Uterus (tissue), 4 donors: ENCODE results near the gene PVR. TPM values are rescaled to one million over a fixed set of nuclear protein-coding genes. Genes with fewer than 3 reads are reported as not detected.

Experiments used
- DNase-seq, 2 donors: peaks; one replicate each; pipeline ENCODE4 v3.0.0-alpha.2; 2019 to 2020
- H3K27ac ChIP-seq, 2 donors: fragments of 200-600 bp; sonication (generic); 1 replicate in 1 of 2; 2 replicates in 1 of 2; pipeline ENCODE4 v1.5.1; 2016 to 2018
- H3K27me3 ChIP-seq, 2 donors: fragments of 200-600 bp; sonication (generic); one replicate each; pipeline ENCODE4 v1.5.1; 2018 to 2019; ENCODE audit warnings: control low read depth in 1 of 2
- H3K36me3 ChIP-seq, 2 donors: fragments of 200-600 bp; sonication (generic); one replicate each; pipeline ENCODE4 v1.5.1; 2019; ENCODE audit warnings: control low read depth in 1 of 2
- H3K4me1 ChIP-seq, 2 donors: fragments of 200-600 bp; sonication (generic); one replicate each; pipeline ENCODE4 v1.5.1; 2018 to 2019; ENCODE audit warnings: control low read depth in 1 of 2
- H3K4me3 ChIP-seq, 2 donors: fragments of 200-600 bp; sonication (generic); 1 replicate in 1 of 2; 2 replicates in 1 of 2; pipeline ENCODE4 v1.5.1; 2018 to 2019; ENCODE audit warnings: mild to moderate bottlenecking in 1 of 2
- H3K9me3 ChIP-seq, 2 donors: fragments of 200-600 bp; sonication (generic); one replicate each; pipeline ENCODE4 v1.5.1; 2019; ENCODE audit warnings: control low read depth in 1 of 2
- CTCF ChIP-seq, 4 experiments: fragments of 200-600 bp in 2 of 4; fragments of 450-650 bp in 2 of 4; sonication (generic) in 2 of 4; IDR thresholded peaks; one replicate each; pipeline ENCODE4 v1.5.1; 2016 to 2019; ENCODE audit warnings: antibody characterized with exemption in 4 of 4, mild to moderate bottlenecking in 2 of 4, moderate library complexity in 1 of 4
- POLR2A ChIP-seq, 2 donors: fragments of 450-650 bp; IDR thresholded peaks; one replicate each; pipeline ENCODE4 v1.6.1; 2016; ENCODE audit warnings: antibody characterized with exemption in 2 of 2, mild to moderate bottlenecking in 1 of 2, moderate library complexity in 1 of 2
- intact Hi-C: fragments of 100-400 bp; cut with DNase I; formaldehyde crosslinking; loops from one replicate; pipeline ENCODE4 v1.15.1; 2023; ENCODE audit warnings: low total_unique reads
- total RNA-seq, 4 donors: library from RNA; depleted of rRNA in 3 of 4; stranded (reverse); fragments of >200 nt in 3 of 4; gene quantifications; one replicate each; pipeline versions ENCODE4 v1.1.0 to v1.2.4, GENCODE V29; 2014 to 2023
- donor health status: DM: yes; HTN: yes; CAD: no.

PVR gene
- total RNA-seq, 4 donors from 2014 or later, result 7.9 to 45.3 (median 28.0) TPM

GRCh38 chr19:44697670-44698034, 53.9 kb downstream of the PVR start:
- DNase-seq, result no peak
- Histone ChIP-seq H3K9me3 (no peaks in the 10 kb centered on the region), H3K27me3 (no peaks in the 10 kb centered on the region), H3K27ac (no peak overlapping the region), H3K4me1 (no peaks in the 10 kb centered on the region), H3K4me3 (no peak overlapping the region), H3K36me3 (no peaks in the 10 kb centered on the region)
- no peak for TF ChIP-seq CTCF (IDR thresholded peaks at IDR 0.05)
- TF ChIP-seq POLR2A (IDR thresholded peaks at IDR 0.05), result no peak
- intact Hi-C loops, result no loop called here

DNA sequence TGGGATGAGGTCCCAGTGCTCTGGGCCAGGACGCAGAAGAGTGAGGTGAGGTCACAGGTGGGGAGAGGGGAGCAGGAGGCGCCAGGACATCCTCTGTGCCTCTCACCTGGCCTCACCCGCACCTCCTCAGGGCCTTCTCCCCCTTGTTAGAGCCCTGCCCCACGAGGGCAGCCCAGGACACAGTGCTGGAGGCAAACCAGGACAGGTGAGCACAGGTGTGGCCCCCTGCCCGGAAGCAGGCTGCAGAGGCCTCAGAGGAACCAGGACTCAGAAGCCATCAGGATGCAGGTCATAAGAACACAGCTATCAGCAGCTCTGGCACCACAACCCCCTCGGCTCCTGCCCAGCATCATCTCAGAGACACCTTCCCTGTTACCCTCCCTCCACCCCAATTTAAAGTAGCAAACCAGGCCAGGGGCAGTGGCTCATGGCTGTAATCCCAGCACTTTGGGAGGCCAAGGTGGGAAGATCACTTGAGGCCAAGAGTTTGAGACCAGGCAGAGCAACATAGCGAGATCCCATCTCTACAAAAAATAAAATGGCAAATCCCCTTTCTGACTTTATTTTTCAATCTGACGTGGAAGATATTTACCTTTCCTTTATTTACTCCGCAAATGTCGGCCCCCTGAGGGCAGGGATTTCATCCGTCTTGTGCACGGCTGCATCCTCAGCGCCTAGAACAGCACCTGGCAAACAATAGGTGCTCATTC, 54.9 kb downstream of the PVR start, which contains the start of gene CEACAM16:
Gene CEACAM16, plus strand, starts transcription at position 660 of the 710 bp plus-strand sequence. CDS start 2,306 bp downstream, outside the sequence.
- H3K4me1 ChIP-seq, result no peaks in the 10 kb centered on the region
- no peak within 1 kb of the TSS for H3K4me3 ChIP-seq
- H3K36me3 ChIP-seq, result no peaks in the 10 kb centered on the region
- no peak for DNase-seq
- no peak for TF ChIP-seq CTCF (IDR thresholded peaks at IDR 0.05)
- no peak for TF ChIP-seq POLR2A (IDR thresholded peaks at IDR 0.05)
- no peaks in the 10 kb centered on the region for H3K9me3 ChIP-seq
- no peak within 1 kb of the TSS for H3K27ac ChIP-seq
- intact Hi-C loops, result no loop called here
- no peaks in the 10 kb centered on the region for H3K27me3 ChIP-seq

DNA sequence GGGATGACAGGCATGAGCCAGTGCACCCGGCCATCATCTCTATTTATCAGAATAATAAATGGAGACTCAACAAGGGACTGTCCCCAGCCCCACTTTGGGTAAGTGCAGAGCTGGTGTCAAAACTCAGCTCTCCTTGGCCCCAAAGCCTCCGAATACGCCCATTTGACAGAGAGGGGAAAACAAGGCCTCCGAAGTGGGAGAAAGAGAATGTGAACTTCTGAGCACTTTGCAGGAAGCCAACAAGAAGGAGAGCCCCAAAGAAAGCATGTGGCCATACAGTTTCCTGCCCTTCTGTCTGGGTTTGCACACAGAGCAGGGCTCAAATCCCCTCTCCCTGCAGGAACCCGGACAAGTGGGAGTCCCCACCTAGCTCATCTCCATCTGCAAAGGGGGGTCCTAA, 56.8 kb downstream of the PVR start:
- DNase-seq, result no peak
- H3K4me3 ChIP-seq, result no peak overlapping the region
- TF ChIP-seq CTCF (IDR thresholded peaks at IDR 0.05) (no peak), POLR2A (IDR thresholded peaks at IDR 0.05) (no peak)
- intact Hi-C loops, result no loop called here
- no peaks in the 10 kb centered on the region for H3K36me3 ChIP-seq
- no peaks in the 10 kb centered on the region for H3K9me3 ChIP-seq
- no peak overlapping the region for H3K27ac ChIP-seq
- H3K4me1 ChIP-seq, result no peaks in the 10 kb centered on the region
- H3K27me3 ChIP-seq, result no peaks in the 10 kb centered on the region

- no peaks in the 10 kb centered on the region for H3K36me3 ChIP-seq
- no peak overlapping the region for H3K27ac ChIP-seq
- H3K4me1 ChIP-seq, result no peaks in the 10 kb centered on the region
- no peaks in the 10 kb centered on the region for H3K9me3 ChIP-seq
- TF ChIP-seq CTCF (IDR thresholded peaks at IDR 0.05) (no peak), POLR2A (IDR thresholded peaks at IDR 0.05) (no peak)
- H3K4me3 ChIP-seq, result no peak overlapping the region
- DNase-seq, result no peak
- H3K27me3 ChIP-seq, result no peaks in the 10 kb centered on the region
- intact Hi-C loops, result no loop called here
Measured at GRCh38 chr19:44701228-44701627, 57.5 kb downstream of the PVR start.

DNA sequence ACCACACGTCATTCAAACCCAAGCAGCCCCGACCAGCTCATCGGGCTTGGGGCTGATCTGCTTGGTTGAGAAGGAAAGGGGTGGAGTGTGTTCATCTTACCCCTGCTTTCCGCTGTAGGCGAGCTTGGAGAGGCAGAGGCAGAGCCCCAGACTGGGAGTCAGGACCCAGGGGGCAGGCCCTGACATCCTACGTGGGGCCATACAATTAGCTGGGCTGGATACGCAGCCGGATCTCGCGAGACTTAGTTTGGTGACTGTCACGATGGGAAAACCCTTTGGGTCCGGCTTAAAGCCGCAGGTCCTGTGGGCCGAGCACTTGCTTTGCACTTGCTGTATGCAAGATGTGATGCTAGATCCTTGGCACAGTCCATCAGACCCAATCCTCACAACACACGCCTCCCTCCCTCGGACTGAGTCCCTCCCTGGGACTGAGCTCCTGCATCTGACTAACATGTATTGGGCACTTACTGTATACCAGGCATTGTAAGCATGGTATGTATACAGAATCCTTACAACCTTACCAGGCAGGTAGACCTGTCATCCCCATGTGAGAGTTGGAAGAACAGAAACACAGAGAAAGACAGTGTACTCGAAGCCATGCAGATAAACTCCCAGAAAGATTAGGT, 59.0 kb downstream of the PVR start:
- intact Hi-C loops, result no loop called here

More for the DNA sequence above, 59.0 kb downstream of the PVR start:
- Histone ChIP-seq H3K4me3 (no peak overlapping the region), H3K27me3 (no peaks in the 10 kb centered on the region), H3K36me3 (no peaks in the 10 kb centered on the region), H3K27ac (no peak overlapping the region), H3K9me3 (no peaks in the 10 kb centered on the region), H3K4me1 (no peaks in the 10 kb centered on the region)
- DNase-seq, result no peak
- TF ChIP-seq POLR2A (IDR thresholded peaks at IDR 0.05) (no peak), CTCF (IDR thresholded peaks at IDR 0.05) (no peak)
